K562 (cell line): ENCODE measurements around the gene NISCH. TPM values are rescaled to one million over a fixed set of nuclear protein-coding genes. Genes with fewer than 3 reads are reported as not detected.

Source experiments
- ATAC-seq: fragments of 200-7000 bp; cut with Tn5 transposase; 3 replicates; pipeline ENCODE4 v1.9.1; 2020; ENCODE audit warnings: moderate library complexity
- BruUV-seq: library from RNA; stranded (reverse); fragments of 400-500 nt; replicated peaks from 2 replicates; lab custom pipeline; 2021; lab: Mats Ljungman, UMichigan
- CTCF ChIA-PET: fragments of 300-600 bp; formaldehyde crosslinking; extraction: SDS; loops from one replicate; lab custom pipeline; 2021; ENCODE audit warnings: low intra/inter-chr PET ratio; lab: Yijun Ruan, JAX
- POLR2A ChIA-PET: fragments of 300-600, 350-650 bp; sonication (Branson Sonifier 250); formaldehyde crosslinking; extraction: SDS; loops from one replicate; lab custom pipeline; 2021; ENCODE audit warnings: antibody characterized with exemption, inconsistent platforms; lab: Yijun Ruan, JAX
- DNase-seq, 4 experiments: peaks; one replicate each; pipeline versions ENCODE4 v3.0.0 to v3.0.0-alpha.2; 2011 to 2018; ENCODE audit warnings: low spot score in 3 of 4, mixed read lengths in 3 of 4; ENCODE audit errors: extremely low read depth in 1 of 4
- FAIRE-seq: peaks from 2 replicates; lab custom pipeline; 2011; peaks lifted over from hg19 to GRCh38; lab: Jason Lieb, UNC
- H2AFZ ChIP-seq: 2 replicates; pipeline ENCODE4 v1.6.0; 2011; ENCODE audit warnings: low read depth, low read length, control low read depth, inconsistent platforms
- H3K27ac ChIP-seq: fragments of 200-600 bp; 3 replicates; pipeline ENCODE4 v1.8.0; 2011; ENCODE audit warnings: low read depth, mild to moderate bottlenecking, control low read depth, inconsistent platforms, low read length, moderate library complexity, mixed read lengths; ENCODE audit errors: extremely low read depth
- H3K27me3 ChIP-seq, 2 experiments: fragments of 300-600 bp in 1 of 2; 2 replicates in 1 of 2; 3 replicates in 1 of 2; pipeline versions ENCODE4 v1.6.0 to v1.8.0; 2011; ENCODE audit warnings: inconsistent platforms in 2 of 2, low read length in 2 of 2, mild to moderate bottlenecking in 1 of 2, mixed read lengths in 1 of 2, moderate library complexity in 1 of 2; ENCODE audit not compliant: control insufficient read depth in 2 of 2, insufficient read depth in 2 of 2
- H3K36me3 ChIP-seq: fragments of 300-600 bp; 3 replicates; pipeline ENCODE4 v1.8.0; 2011; ENCODE audit warnings: mild to moderate bottlenecking, low read length, inconsistent platforms; ENCODE audit not compliant: control insufficient read depth, insufficient read depth
- H3K4me1 ChIP-seq, 2 experiments: fragments of 200-600 bp in 1 of 2; replicated peaks in 1 of 2; 2 replicates in 1 of 2; 3 replicates in 1 of 2; pipeline versions ENCODE4 v1.5.1 to v1.8.0; 2011; ENCODE audit warnings: inconsistent platforms in 2 of 2, low read length in 2 of 2, mild to moderate bottlenecking in 1 of 2, mixed read lengths in 1 of 2, moderate library complexity in 1 of 2; ENCODE audit not compliant: control insufficient read depth in 2 of 2, insufficient read depth in 2 of 2
- H3K4me2 ChIP-seq: 2 replicates; pipeline ENCODE4 v1.6.1; 2011; ENCODE audit warnings: low read length, control low read depth, inconsistent platforms, mixed read lengths; ENCODE audit not compliant: insufficient read depth
- H3K4me3 ChIP-seq: fragments of 200-600 bp; sonication (generic), shearing (Covaris generic); 2 replicates; pipeline ENCODE4 v1.5.1; 2016; ENCODE audit warnings: control low read depth, inconsistent platforms
- H3K79me2 ChIP-seq: fragments of 200-600 bp; 3 replicates; pipeline ENCODE4 v1.8.0; 2011; ENCODE audit warnings: low read length, inconsistent platforms; ENCODE audit not compliant: control insufficient read depth, insufficient read depth
- H3K9ac ChIP-seq, 2 experiments: 2 replicates each; pipeline versions ENCODE4 v1.6.0 to v1.6.1; 2011; ENCODE audit warnings: low read depth in 2 of 2, low read length in 2 of 2, control low read depth in 1 of 2, inconsistent platforms in 1 of 2, mild to moderate bottlenecking in 1 of 2, mixed read lengths in 1 of 2; ENCODE audit not compliant: insufficient read depth in 1 of 2
- H3K9me1 ChIP-seq: one replicate; pipeline ENCODE4 v1.6.0; 2011; ENCODE audit warnings: inconsistent platforms, mild to moderate bottlenecking, low read length, moderate library complexity; ENCODE audit not compliant: control insufficient read depth, insufficient read depth
- H3K9me3 ChIP-seq: replicated peaks from 2 replicates; pipeline ENCODE4 v1.5.1; 2011; ENCODE audit warnings: low read depth, low read length, inconsistent platforms; ENCODE audit not compliant: control insufficient read depth, insufficient read depth
- H4K20me1 ChIP-seq: replicated peaks from 2 replicates; pipeline ENCODE4 v1.6.1; 2011; ENCODE audit warnings: low read length, inconsistent platforms, mixed read lengths; ENCODE audit not compliant: control insufficient read depth, insufficient read depth
- ATF3 ChIP-seq, 2 experiments: fragments of 450-650 bp in 1 of 2; sonication (generic) in 1 of 2; formaldehyde crosslinking in 1 of 2; IDR thresholded peaks in 1 of 2; conservative IDR thresholded peaks in 1 of 2; 2 replicates each; pipeline versions ENCODE4 v1.6.1 to v1.8.1; 2016 to 2023; ENCODE audit warnings: mild to moderate bottlenecking in 2 of 2, moderate library complexity in 2 of 2, inconsistent platforms in 1 of 2, missing genetic modification reagents in 1 of 2
- DLX4 ChIP-seq: fragments of 250-450 bp; sonication (Bioruptor Pico); IDR thresholded peaks from 2 replicates; pipeline ENCODE4 v1.6.1; 2021; ENCODE audit warnings: mild to moderate bottlenecking
- OTX1 ChIP-seq: fragments of 450-650 bp; formaldehyde crosslinking; IDR thresholded peaks from 2 replicates; pipeline ENCODE4 v1.4.0; 2022; ENCODE audit warnings: mild to moderate bottlenecking
- POLR2H ChIP-seq: IDR thresholded peaks from 2 replicates; pipeline ENCODE4 v1.6.1; 2016; ENCODE audit warnings: missing genetic modification characterization, low read depth, mild to moderate bottlenecking, control low read depth, missing compliant biosample characterization, moderate library complexity
- SETDB1 ChIP-seq: IDR thresholded peaks from one replicate; pipeline ENCODE4 v1.6.1; 2012; ENCODE audit warnings: low read length, control low read depth, inconsistent platforms
- TAF9B ChIP-seq: fragments of 450-650 bp; IDR thresholded peaks from 2 replicates; pipeline ENCODE4 v1.6.1; 2018; ENCODE audit warnings: mild to moderate bottlenecking; ENCODE audit not compliant: partially characterized antibody
- ZKSCAN1 ChIP-seq: fragments of 150-350 bp; IDR thresholded peaks from 2 replicates; pipeline ENCODE4 v1.6.1; 2016; ENCODE audit warnings: low read depth, low read length
- ZNF143 ChIP-seq: sonication (generic); formaldehyde crosslinking; IDR thresholded peaks from 2 replicates; pipeline ENCODE4 v1.9.0; 2022; ENCODE audit warnings: mild to moderate bottlenecking, missing genetic modification reagents
- ZNF239 ChIP-seq: fragments of 250-450 bp; sonication (Bioruptor Pico); IDR thresholded peaks from 2 replicates; pipeline ENCODE4 v1.4.0; 2020; ENCODE audit warnings: mild to moderate bottlenecking
- ZNF551 ChIP-seq: fragments of 250-450 bp; sonication (Bioruptor Pico); IDR thresholded peaks from 2 replicates; pipeline ENCODE4 v1.5.0; 2021; ENCODE audit warnings: mild to moderate bottlenecking, moderate library complexity
- ZNF561 ChIP-seq: fragments of 450-650 bp; formaldehyde crosslinking; conservative IDR thresholded peaks from 2 replicates; pipeline ENCODE4 v1.4.0; 2020; ENCODE audit warnings: mild to moderate bottlenecking, moderate library complexity
- ZNF778 ChIP-seq: fragments of 450-650 bp; formaldehyde crosslinking; IDR thresholded peaks from 2 replicates; pipeline ENCODE4 v1.4.0; 2020; ENCODE audit warnings: mild to moderate bottlenecking, moderate library complexity
- WGBS: fragments of 100-300 bp; shearing (Covaris generic); methylation state at CpG from one replicate; pipeline ENCODE4 v1.1.6; 2016; ENCODE audit warnings: low coverage, mixed read lengths; ENCODE audit not compliant: insufficient coverage; ENCODE audit errors: missing lambda C conversion rate; 5-methylcytosine and 5-hydroxymethylcytosine counted together
- in situ Hi-C: fragments of 300-500 bp; cut with MboI; formaldehyde crosslinking; loops from 4 replicates; pipeline ENCODE4 v1.15.0; 2018; ENCODE audit warnings: inconsistent platforms, mixed read lengths
- intact Hi-C: fragments of 100-400 bp; cut with micrococcal nuclease; formaldehyde crosslinking; loops from 2 replicates; pipeline ENCODE4 v1.14.2; 2022
- polyA plus RNA-seq, 8 experiments: library from polyadenylated mRNA; depleted of rRNA in 4 of 8; stranded (reverse) in 5 of 8; unstranded in 3 of 8; fragments of >200 nt; fragmentation: Nextera tagmentation in 2 of 8; fragmentation: Illumina TruSeq in 1 of 8; extraction: Ambion mirVana in 2 of 8; extraction: Trizol in 1 of 8; gene quantifications; 2 replicates each; pipeline versions ENCODE4 v1.2.1 to v1.2.3, GENCODE V29; 2011 to 2014; ENCODE audit warnings: inconsistent platforms in 1 of 8, missing spikeins in 1 of 8
- total RNA-seq, 7 experiments: library from RNA; depleted of rRNA in 6 of 7; stranded (reverse); fragments of >200 nt in 6 of 7; fragmentation: Illumina TruSeq in 2 of 7; extraction: Trizol in 2 of 7; gene quantifications; 2 replicates each; pipeline versions ENCODE4 v1.2.1 to v1.2.3, GENCODE V29; 2011 to 2021; ENCODE audit warnings: low replicate concordance in 1 of 7
- TF ChIP-seq, protein P1 (sequence below): sonication (generic); formaldehyde crosslinking; IDR thresholded peaks from 2 replicates; pipeline ENCODE4 v1.9.0; 2022; ENCODE audit warnings: mild to moderate bottlenecking, missing genetic modification reagents

NISCH gene
- total and polyA plus RNA-seq, 9 of the 15 experiments (the other 6 are each of a cell fraction or from before 2014, with no cell fraction given) = 0.44 to 43.5 (median 23.4) TPM

GRCh38 chr3:52431459-52432223 lies 23.8 kb upstream of the NISCH start:
- Histone ChIP-seq H3K4me1 (peaks cover 0 to 11% of the 10 kb centered on the region in 2 experiments; a peak in 4 of 5 replicates), H3K9me1 (no peaks in the 10 kb centered on the region), H3K27ac (no peak overlapping the region), H2AFZ (no peak overlapping the region), H3K9me3 (no peaks in the 10 kb centered on the region), H3K79me2 (no peaks in the 10 kb centered on the region), H3K9ac (no peak overlapping the region), H4K20me1 (no peaks in the 10 kb centered on the region; the same call in 1 of the 2 replicates), H3K4me2 (no peak overlapping the region), H3K36me3 (no peaks in the 10 kb centered on the region), H3K4me3 (no peak overlapping the region), H3K27me3 (no peaks in the 10 kb centered on the region; a peak in 1 of 5 replicates)
- WGBS = 14% methylated on average over 7 of the region's 10 CpGs
- DNase-seq (no peak), FAIRE-seq (no peak), ATAC-seq (no peak)
- BruUV-seq = no TSS peak
- TF ChIP-seq OTX1 = no peak
- peak; percentile 54; the same call in 1 of the 2 replicates for TF ChIP-seq ZNF239 (CRISPR knock-in tag)
- peak; percentile 88 for TF ChIP-seq ZKSCAN1
- ChIA-PET POLR2A (interaction anchor here (0.6 to 1.0 kb wide), 2 partner anchors 27 to 32 kb away, joined by 3 read pairs; no protein-coding TSS in a partner anchor), CTCF (no interaction called here)
- intact Hi-C loops (no loop called here), in situ Hi-C loops (no loop called here)

DNA sequence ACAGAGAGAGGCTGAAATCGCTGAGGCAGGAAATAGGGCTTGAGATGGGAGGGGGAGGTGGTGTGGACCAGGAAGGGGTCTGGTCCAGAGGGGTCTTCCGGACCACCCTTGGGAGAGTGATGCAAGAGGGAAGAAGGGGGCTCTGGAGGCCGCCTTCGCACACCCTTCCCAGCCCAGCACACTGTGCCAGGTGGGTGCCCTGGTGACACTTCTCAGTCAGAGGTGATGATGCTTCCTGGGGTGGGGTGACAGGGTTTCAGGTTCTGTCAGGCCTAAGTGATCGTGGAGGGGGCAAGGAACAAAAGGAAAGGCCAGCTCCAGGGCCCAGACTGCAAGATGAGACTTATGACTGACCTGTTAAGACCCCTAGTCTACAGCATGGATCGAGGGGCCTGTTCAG lies 23.2 kb upstream of the NISCH start:
- Histone ChIP-seq H3K27me3 (no peaks in the 10 kb centered on the region; a peak in 1 of 5 replicates), H3K4me3 (no peak overlapping the region), H3K9ac (no peak overlapping the region), H3K9me1 (no peaks in the 10 kb centered on the region), H4K20me1 (no peaks in the 10 kb centered on the region; the same call in 1 of the 2 replicates), H3K4me2 (no peak overlapping the region), H2AFZ (no peak overlapping the region), H3K4me1 (peaks cover 0 to 12% of the 10 kb centered on the region in 2 experiments; a peak in 4 of 5 replicates), H3K36me3 (no peaks in the 10 kb centered on the region), H3K27ac (no peak overlapping the region), H3K9me3 (no peaks in the 10 kb centered on the region), H3K79me2 (no peaks in the 10 kb centered on the region)
- intact Hi-C loops = no loop called here
- DNase-seq (no peak), ATAC-seq (no peak), FAIRE-seq (no peak)
- in situ Hi-C loops = no loop called here
- ChIA-PET POLR2A (interaction anchor here (1.0 kb wide), 1 partner anchor 32 kb away, joined by 3 read pairs; no protein-coding TSS in a partner anchor), CTCF (no interaction called here)
- TF ChIP-seq, protein P1, sequence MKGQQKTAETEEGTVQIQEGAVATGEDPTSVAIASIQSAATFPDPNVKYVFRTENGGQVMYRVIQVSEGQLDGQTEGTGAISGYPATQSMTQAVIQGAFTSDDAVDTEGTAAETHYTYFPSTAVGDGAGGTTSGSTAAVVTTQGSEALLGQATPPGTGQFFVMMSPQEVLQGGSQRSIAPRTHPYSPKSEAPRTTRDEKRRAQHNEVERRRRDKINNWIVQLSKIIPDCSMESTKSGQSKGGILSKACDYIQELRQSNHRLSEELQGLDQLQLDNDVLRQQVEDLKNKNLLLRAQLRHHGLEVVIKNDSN = no peak
- TF ChIP-seq ATF3 (IDR thresholded peaks at IDR 0.05) = no peak
- TF ChIP-seq ATF3 (CRISPR knock-in tag; conservative IDR thresholded peaks at IDR 0.05) = no peak
- no peak for TF ChIP-seq ZNF551 (CRISPR knock-in tag)
- no peak for TF ChIP-seq SETDB1
- TF ChIP-seq ZNF778 = no peak
- TF ChIP-seq DLX4 (CRISPR knock-in tag) = no peak
- TF ChIP-seq POLR2H (tag) = no peak
- TF ChIP-seq TAF9B = no peak
- TF ChIP-seq ZNF143 (CRISPR knock-in tag) = no peak
- no peak for TF ChIP-seq ZNF561 (CRISPR knock-in tag)
- 15% methylated on average over 4 of the region's 6 CpGs for WGBS
- BruUV-seq = no TSS peak
